Peyer's patch (tissue), 4 donors: ENCODE data around the gene WDR44. TPM values are rescaled to one million over a fixed set of nuclear protein-coding genes. Genes with fewer than 3 reads are reported as not detected.
"Not testable (repeated sequence)": the region's sequence is repeated elsewhere in the genome, so short reads cannot be mapped to it uniquely, and the experiment has no call there.

Source experiments
- DNase-seq, 3 donors: peaks; one replicate each; pipeline ENCODE4 v3.0.0-alpha.2; 2017 to 2019
- H3K27ac ChIP-seq, 4 donors: fragments of 200-600 bp; sonication (generic); one replicate each; pipeline ENCODE4 v1.5.1; 2016 to 2019
- H3K27me3 ChIP-seq, 2 donors: fragments of 200-600 bp; sonication (generic); one replicate each; pipeline ENCODE4 v1.5.1; 2019
- H3K36me3 ChIP-seq, 3 donors: fragments of 200-600 bp; sonication (generic); one replicate each; pipeline ENCODE4 v1.5.1; 2016 to 2019
- H3K4me1 ChIP-seq, 4 donors: fragments of 200-600 bp; sonication (generic); one replicate each; pipeline ENCODE4 v1.5.1; 2016 to 2019
- H3K4me3 ChIP-seq, 4 donors: fragments of 200-600 bp; sonication (generic); 1 replicate in 3 of 4; 2 replicates in 1 of 4; pipeline ENCODE4 v1.5.1; 2016 to 2019; ENCODE audit warnings: mild to moderate bottlenecking in 1 of 4
- H3K9me3 ChIP-seq, 4 donors: fragments of 200-600 bp; sonication (generic); one replicate each; pipeline ENCODE4 v1.5.1; 2016 to 2019; ENCODE audit warnings: mild to moderate bottlenecking in 1 of 4
- POLR2A ChIP-seq, 2 donors: fragments of 450-650 bp; IDR thresholded peaks; one replicate each; pipeline ENCODE4 v1.5.1; 2017; ENCODE audit warnings: antibody characterized with exemption in 2 of 2, mild to moderate bottlenecking in 2 of 2, moderate library complexity in 2 of 2
- total RNA-seq, 4 donors: library from RNA; depleted of rRNA; stranded (reverse); fragments of >200 nt; gene quantifications; one replicate each; pipeline ENCODE4 v1.1.0, GENCODE V29; 2016
- TF ChIP-seq, protein P1 (sequence below), 6 experiments: fragments of 450-650 bp in 4 of 6; fragments of 200-600 bp in 2 of 6; sonication (generic) in 1 of 6; IDR thresholded peaks; one replicate each; pipeline ENCODE4 v1.5.1; 2017 to 2019; ENCODE audit warnings: antibody characterized with exemption in 6 of 6, mild to moderate bottlenecking in 3 of 6, moderate library complexity in 1 of 6

WDR44 gene
- total RNA-seq, 4 donors from 2014 or later: 11.8 to 35.5 (median 18.6) TPM

- no peaks in the 10 kb centered on the region for H3K27me3 ChIP-seq
- DNase-seq: no peak
- H3K9me3 ChIP-seq: no peaks in the 10 kb centered on the region
- no peak overlapping the region for H3K27ac ChIP-seq
- TF ChIP-seq POLR2A (IDR thresholded peaks at IDR 0.05): no peak
- TF ChIP-seq, protein P1, sequence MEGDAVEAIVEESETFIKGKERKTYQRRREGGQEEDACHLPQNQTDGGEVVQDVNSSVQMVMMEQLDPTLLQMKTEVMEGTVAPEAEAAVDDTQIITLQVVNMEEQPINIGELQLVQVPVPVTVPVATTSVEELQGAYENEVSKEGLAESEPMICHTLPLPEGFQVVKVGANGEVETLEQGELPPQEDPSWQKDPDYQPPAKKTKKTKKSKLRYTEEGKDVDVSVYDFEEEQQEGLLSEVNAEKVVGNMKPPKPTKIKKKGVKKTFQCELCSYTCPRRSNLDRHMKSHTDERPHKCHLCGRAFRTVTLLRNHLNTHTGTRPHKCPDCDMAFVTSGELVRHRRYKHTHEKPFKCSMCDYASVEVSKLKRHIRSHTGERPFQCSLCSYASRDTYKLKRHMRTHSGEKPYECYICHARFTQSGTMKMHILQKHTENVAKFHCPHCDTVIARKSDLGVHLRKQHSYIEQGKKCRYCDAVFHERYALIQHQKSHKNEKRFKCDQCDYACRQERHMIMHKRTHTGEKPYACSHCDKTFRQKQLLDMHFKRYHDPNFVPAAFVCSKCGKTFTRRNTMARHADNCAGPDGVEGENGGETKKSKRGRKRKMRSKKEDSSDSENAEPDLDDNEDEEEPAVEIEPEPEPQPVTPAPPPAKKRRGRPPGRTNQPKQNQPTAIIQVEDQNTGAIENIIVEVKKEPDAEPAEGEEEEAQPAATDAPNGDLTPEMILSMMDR (IDR thresholded peaks at IDR 0.05): no peak
- no peaks in the 10 kb centered on the region for H3K4me1 ChIP-seq
- peaks cover 0 to 15% (median 0%) of the 10 kb centered on the region in 3 donors for H3K36me3 ChIP-seq
- H3K4me3 ChIP-seq: no peak overlapping the region
Measured at GRCh38 chrX:118437283-118437682, 91.4 kb downstream of the WDR44 start.

GRCh38 chrX:118448273-118448783 is 102.4 kb downstream of the WDR44 start:
- H3K9me3 ChIP-seq: no peaks in the 10 kb centered on the region
- no peak for DNase-seq
- no peaks in the 10 kb centered on the region for H3K4me1 ChIP-seq
- H3K27me3 ChIP-seq: no peaks in the 10 kb centered on the region
- no peak overlapping the region for H3K4me3 ChIP-seq
- TF ChIP-seq POLR2A (IDR thresholded peaks at IDR 0.05): no peak
- TF ChIP-seq, protein P1 (IDR thresholded peaks at IDR 0.05): no peak
- H3K27ac ChIP-seq: no peak overlapping the region
- peaks cover 0 to 2% (median 0%) of the 10 kb centered on the region in 3 donors for H3K36me3 ChIP-seq

GRCh38 chrX:118455013-118455412 is 109.1 kb downstream of the WDR44 start:
- DNase-seq: no peak
- H3K4me3 ChIP-seq: no peak overlapping the region
- TF ChIP-seq POLR2A (IDR thresholded peaks at IDR 0.05): no peak
- TF ChIP-seq, protein P1 (IDR thresholded peaks at IDR 0.05): no peak
- no peaks in the 10 kb centered on the region for H3K27me3 ChIP-seq
- H3K9me3 ChIP-seq: no peaks in the 10 kb centered on the region
- no peaks in the 10 kb centered on the region for H3K36me3 ChIP-seq
- no peaks in the 10 kb centered on the region for H3K4me1 ChIP-seq
- H3K27ac ChIP-seq: no peak overlapping the region

GRCh38 chrX:118459494-118459893 is 113.6 kb downstream of the WDR44 start:
- no peak for DNase-seq
- Histone ChIP-seq H3K27me3 (no peaks in the 10 kb centered on the region), H3K4me1 (no peaks in the 10 kb centered on the region)

GRCh38 chrX:118464501-118464900 is 118.6 kb downstream of the WDR44 start:
- Histone ChIP-seq H3K4me3 (no peak overlapping the region), H3K9me3 (no peaks in the 10 kb centered on the region), H3K36me3 (no peaks in the 10 kb centered on the region), H3K4me1 (no peaks in the 10 kb centered on the region), H3K27me3 (no peaks in the 10 kb centered on the region), H3K27ac (no peak overlapping the region)
- no peak for DNase-seq
- TF ChIP-seq, protein P1 (IDR thresholded peaks at IDR 0.05): no peak
- TF ChIP-seq POLR2A (IDR thresholded peaks at IDR 0.05): no peak

More at GRCh38 chrX:118459494-118459893, 113.6 kb downstream of the WDR44 start:
- Histone ChIP-seq H3K9me3 (no peaks in the 10 kb centered on the region), H3K36me3 (no peaks in the 10 kb centered on the region), H3K4me3 (no peak overlapping the region), H3K27ac (no peak overlapping the region)
- TF ChIP-seq POLR2A (IDR thresholded peaks at IDR 0.05): no peak
- TF ChIP-seq, protein P1 (IDR thresholded peaks at IDR 0.05): peak in 5 of 6 experiments; percentile 26 to 50 (median 44)

DNA sequence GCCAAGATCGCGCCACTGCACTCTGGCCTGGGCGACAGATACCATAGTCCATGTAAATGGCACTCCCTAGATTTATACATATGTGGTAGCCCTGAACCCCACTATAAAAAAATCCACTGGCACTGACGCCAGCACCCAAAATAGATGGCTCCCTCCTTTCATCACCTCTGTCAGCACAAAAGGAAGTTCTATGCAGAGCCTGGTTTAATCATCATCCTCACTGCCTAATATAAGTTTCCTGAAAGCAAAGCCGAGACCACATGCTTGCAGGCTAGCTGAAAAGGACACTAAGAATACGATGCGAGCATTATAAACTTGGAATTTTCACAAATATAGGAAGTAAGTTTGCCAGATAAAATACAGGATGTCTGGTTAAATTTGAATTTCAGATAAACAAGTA is 122.2 kb downstream of the WDR44 start:
- no peaks in the 10 kb centered on the region for H3K36me3 ChIP-seq

DNA sequence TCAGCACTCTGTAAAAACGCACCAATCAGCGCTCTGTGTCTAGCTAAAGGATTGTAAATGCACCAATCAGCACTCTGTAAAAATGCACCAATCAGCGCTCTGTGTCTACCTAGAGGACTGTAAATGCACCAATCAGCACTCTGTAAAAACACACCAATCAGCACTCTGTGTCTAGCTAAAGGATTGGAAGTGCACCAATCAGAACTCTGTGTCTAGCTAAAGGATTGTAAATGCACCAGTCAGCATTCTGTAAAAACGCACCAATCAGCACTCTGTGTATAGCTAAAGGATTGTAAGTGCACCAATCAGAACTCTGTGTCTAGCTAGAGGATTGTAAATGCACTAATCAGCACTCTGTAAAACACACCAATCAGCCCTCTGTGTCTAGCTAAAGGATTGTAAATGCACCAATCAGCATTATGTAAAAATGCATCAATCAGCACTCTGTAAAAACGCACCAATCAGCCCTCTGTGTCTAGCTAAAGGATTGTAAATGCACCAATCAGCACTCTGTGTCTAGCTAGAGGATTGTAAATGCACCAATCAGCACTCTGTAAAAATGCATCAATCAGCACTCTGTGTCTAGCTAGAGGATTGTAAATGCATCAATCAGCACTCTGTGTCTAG is 124.9 kb downstream of the WDR44 start:
- not testable (repeated sequence) for H3K4me1 ChIP-seq, H3K36me3 ChIP-seq, H3K9me3 ChIP-seq, H3K4me3 ChIP-seq, H3K27ac ChIP-seq, H3K27me3 ChIP-seq, DNase-seq

More for the DNA sequence above, 122.2 kb downstream of the WDR44 start:
- no peak for DNase-seq
- Histone ChIP-seq H3K27me3 (no peaks in the 10 kb centered on the region), H3K4me1 (no peaks in the 10 kb centered on the region), H3K4me3 (no peak overlapping the region), H3K27ac (no peak overlapping the region), H3K9me3 (no peaks in the 10 kb centered on the region)
- TF ChIP-seq POLR2A (IDR thresholded peaks at IDR 0.05): no peak
- TF ChIP-seq, protein P1 (IDR thresholded peaks at IDR 0.05): no peak
